Osteoblast (primary cell): ENCODE results near the gene RHEBL1. TPM values are rescaled to one million over a fixed set of nuclear protein-coding genes. Genes with fewer than 3 reads are reported as not detected.
"Not testable (repeated sequence)": the region's sequence is repeated elsewhere in the genome, so short reads cannot be mapped to it uniquely, and the experiment has no call there.

Experiments used
- DNase-seq: peaks from one replicate; pipeline ENCODE4 v3.0.0; 2011; ENCODE audit warnings: low spot score, mixed read lengths; ENCODE audit not compliant: insufficient read length; ENCODE audit errors: missing footprints
- H2AFZ ChIP-seq: 2 replicates; pipeline ENCODE4 v1.6.0; 2011; ENCODE audit warnings: mild to moderate bottlenecking, low read length
- H3K27ac ChIP-seq: 2 replicates; pipeline ENCODE4 v1.5.1; 2011; ENCODE audit warnings: mild to moderate bottlenecking, low read depth, low read length, moderate library complexity
- H3K27me3 ChIP-seq: 2 replicates; pipeline ENCODE4 v1.6.0; 2012; ENCODE audit warnings: mild to moderate bottlenecking, control low read depth, inconsistent platforms, low read length, moderate library complexity; ENCODE audit not compliant: insufficient read depth
- H3K36me3 ChIP-seq: 2 replicates; pipeline ENCODE4 v1.5.1; 2011; ENCODE audit warnings: mild to moderate bottlenecking, low read length, control low read depth, moderate library complexity; ENCODE audit not compliant: insufficient read depth
- H3K4me1 ChIP-seq: 2 replicates; pipeline ENCODE4 v1.5.1; 2011; ENCODE audit warnings: mild to moderate bottlenecking, low read length, control low read depth, moderate library complexity; ENCODE audit not compliant: insufficient read depth
- H3K4me2 ChIP-seq: 2 replicates; pipeline ENCODE4 v1.6.0; 2011; ENCODE audit warnings: mild to moderate bottlenecking, low read length; ENCODE audit not compliant: insufficient read depth
- H3K4me3 ChIP-seq: fragments of 200-600 bp; sonication (generic); 3 replicates; pipeline ENCODE4 v1.5.1; 2012; ENCODE audit warnings: mild to moderate bottlenecking, low read length, inconsistent platforms; ENCODE audit not compliant: insufficient read depth
- H3K79me2 ChIP-seq: 2 replicates; pipeline ENCODE4 v1.6.0; 2012; ENCODE audit warnings: mild to moderate bottlenecking, low read length, control low read depth, inconsistent platforms; ENCODE audit not compliant: insufficient read depth
- H3K9me3 ChIP-seq: 2 replicates; pipeline ENCODE4 v1.5.1; 2011; ENCODE audit warnings: low read depth, low read length, control low read depth
- H4K20me1 ChIP-seq: 2 replicates; pipeline ENCODE4 v1.6.0; 2012; ENCODE audit warnings: mild to moderate bottlenecking, low read length, control low read depth; ENCODE audit not compliant: insufficient read depth
- total RNA-seq: library from RNA; depleted of rRNA; stranded (reverse); fragments of >200 nt; gene quantifications from 2 replicates; pipeline ENCODE4 v1.2.3, GENCODE V29; 2012
- TF ChIP-seq, protein P1 (sequence below): IDR thresholded peaks from 2 replicates; pipeline ENCODE4 v1.5.1; 2011; ENCODE audit warnings: mild to moderate bottlenecking, low read depth, low read length, moderate library complexity; ENCODE audit errors: extremely low read depth

The RHEBL1 gene
- total RNA-seq, 1 donor = 0.72 TPM

DNA sequence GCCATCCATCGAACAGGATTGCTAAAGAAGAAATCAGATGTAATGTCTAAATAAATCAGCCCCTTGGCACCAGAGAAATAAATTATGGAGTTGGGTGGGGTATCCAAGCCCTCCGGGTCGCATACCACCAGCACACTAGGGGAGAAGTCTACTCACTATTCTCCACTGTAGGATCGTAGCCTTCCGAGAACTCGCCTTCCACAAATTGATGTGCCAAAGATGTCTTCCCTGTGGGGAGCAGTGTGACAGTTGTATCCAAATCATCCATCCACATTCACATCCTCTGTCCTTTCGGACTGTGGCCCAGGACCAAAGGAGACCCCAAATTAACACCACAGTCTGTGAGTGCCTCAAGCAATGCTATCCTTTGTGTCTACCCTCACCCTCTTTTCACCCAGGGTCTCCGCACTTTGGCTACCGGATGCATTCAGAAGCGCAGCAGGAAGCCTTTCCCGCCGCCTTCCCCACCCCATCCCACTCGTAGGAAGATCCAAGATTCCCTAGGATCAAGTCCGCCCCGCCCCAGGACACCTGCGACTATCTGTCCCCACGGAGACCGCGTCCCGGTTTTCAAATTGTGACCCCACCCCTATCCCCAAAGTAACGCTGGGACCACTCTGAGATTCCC, 786 bp downstream of the RHEBL1 start:
- Histone ChIP-seq H3K4me3 (peak overlapping the region; percentile 100), H3K27ac (peak overlapping the region; percentile 60), H3K4me2 (peak overlapping the region; percentile 96), H3K27me3 (no peaks in the 10 kb centered on the region), H4K20me1 (no peaks in the 10 kb centered on the region), H3K79me2 (no peaks in the 10 kb centered on the region), H3K4me1 (peaks cover 11% of the 10 kb centered on the region), H3K36me3 (no peaks in the 10 kb centered on the region), H3K9me3 (no peaks in the 10 kb centered on the region), H2AFZ (peak overlapping the region; percentile 100)
- TF ChIP-seq, protein P1, sequence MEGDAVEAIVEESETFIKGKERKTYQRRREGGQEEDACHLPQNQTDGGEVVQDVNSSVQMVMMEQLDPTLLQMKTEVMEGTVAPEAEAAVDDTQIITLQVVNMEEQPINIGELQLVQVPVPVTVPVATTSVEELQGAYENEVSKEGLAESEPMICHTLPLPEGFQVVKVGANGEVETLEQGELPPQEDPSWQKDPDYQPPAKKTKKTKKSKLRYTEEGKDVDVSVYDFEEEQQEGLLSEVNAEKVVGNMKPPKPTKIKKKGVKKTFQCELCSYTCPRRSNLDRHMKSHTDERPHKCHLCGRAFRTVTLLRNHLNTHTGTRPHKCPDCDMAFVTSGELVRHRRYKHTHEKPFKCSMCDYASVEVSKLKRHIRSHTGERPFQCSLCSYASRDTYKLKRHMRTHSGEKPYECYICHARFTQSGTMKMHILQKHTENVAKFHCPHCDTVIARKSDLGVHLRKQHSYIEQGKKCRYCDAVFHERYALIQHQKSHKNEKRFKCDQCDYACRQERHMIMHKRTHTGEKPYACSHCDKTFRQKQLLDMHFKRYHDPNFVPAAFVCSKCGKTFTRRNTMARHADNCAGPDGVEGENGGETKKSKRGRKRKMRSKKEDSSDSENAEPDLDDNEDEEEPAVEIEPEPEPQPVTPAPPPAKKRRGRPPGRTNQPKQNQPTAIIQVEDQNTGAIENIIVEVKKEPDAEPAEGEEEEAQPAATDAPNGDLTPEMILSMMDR = no peak
- DNase-seq = peak; percentile 69

DNA sequence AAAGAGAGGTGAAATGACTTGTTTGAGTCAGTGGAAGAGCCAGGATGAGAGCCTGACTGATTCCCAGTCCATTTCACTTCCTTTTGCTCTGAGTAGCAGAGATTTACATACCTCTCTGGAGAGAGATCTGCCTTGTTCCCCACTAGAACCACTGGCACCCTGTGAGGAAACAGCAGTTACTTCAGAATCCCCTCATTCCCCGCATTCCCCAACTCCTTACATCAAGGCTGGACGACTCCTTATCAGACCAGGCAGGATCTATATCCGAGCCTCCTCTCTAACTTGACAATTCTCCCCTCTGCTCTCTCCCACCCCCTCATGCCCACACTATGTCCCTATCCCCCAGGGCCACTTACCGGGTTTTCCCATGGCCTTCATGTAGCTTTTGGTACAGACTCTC, 3.7 kb downstream of the RHEBL1 start:
- peaks cover 2% of the 10 kb centered on the region for H3K79me2 ChIP-seq
- no peak overlapping the region for H2AFZ ChIP-seq
- H3K27me3 ChIP-seq = no peaks in the 10 kb centered on the region

DNA sequence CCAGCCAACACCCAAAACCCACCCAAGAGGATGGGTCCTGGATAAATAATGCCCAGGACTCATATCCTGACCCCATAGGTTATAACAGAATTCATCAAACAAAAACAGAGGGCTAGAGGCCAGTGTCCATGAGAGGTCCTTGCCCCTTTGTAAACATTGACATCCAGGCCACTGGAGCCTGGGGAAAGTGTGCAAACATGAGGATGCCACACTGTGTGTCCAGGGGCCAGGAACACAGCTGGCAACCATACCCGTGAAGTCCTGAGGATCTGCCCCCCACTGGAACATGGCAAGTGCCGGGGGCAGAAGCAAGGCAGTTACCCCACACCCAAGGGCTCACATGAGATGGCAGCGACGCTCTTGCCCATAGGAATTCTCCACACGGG, 5.0 kb downstream of the RHEBL1 start:
- H4K20me1 ChIP-seq = no peaks in the 10 kb centered on the region
- no peaks in the 10 kb centered on the region for H3K9me3 ChIP-seq
- H3K79me2 ChIP-seq = peaks cover 15% of the 10 kb centered on the region
- DNase-seq = no peak
- TF ChIP-seq, protein P1 = no peak
- H3K4me2 ChIP-seq = no peak overlapping the region
- no peak overlapping the region for H3K27ac ChIP-seq
- no peak overlapping the region for H3K4me3 ChIP-seq
- H2AFZ ChIP-seq = no peak overlapping the region
- no peaks in the 10 kb centered on the region for H3K27me3 ChIP-seq
- H3K4me1 ChIP-seq = peaks cover 14% of the 10 kb centered on the region
- no peaks in the 10 kb centered on the region for H3K36me3 ChIP-seq

More for the DNA sequence above, 3.7 kb downstream of the RHEBL1 start:
- Histone ChIP-seq H3K9me3 (no peaks in the 10 kb centered on the region), H3K36me3 (no peaks in the 10 kb centered on the region), H3K4me2 (no peak overlapping the region), H4K20me1 (no peaks in the 10 kb centered on the region), H3K27ac (no peak overlapping the region), H3K4me1 (peaks cover 17% of the 10 kb centered on the region), H3K4me3 (no peak overlapping the region)
- no peak for DNase-seq
- TF ChIP-seq, protein P1 = no peak

DNA sequence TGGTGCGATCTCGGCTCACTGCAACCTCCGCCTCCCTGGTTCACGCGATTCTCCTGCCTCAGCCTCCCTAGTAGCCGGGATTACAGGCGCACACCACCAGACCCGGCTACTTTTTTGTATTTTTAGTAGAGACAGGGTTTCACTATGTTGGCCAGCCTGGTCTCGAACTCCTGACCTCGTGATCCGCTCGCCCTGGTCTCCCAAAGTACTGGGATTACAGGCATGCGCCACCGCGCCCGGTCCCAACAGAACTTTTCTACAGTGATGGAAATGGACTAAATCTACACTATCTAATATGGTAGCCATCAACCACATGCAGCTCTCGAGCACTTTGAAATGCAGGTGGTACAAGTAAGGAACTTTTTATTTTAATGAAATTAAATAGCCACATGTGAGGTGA, 7.9 kb downstream of the RHEBL1 start:
- H3K4me2 ChIP-seq, H3K27me3 ChIP-seq, H3K36me3 ChIP-seq, H3K27ac ChIP-seq, H2AFZ ChIP-seq, H3K9me3 ChIP-seq, H3K4me3 ChIP-seq, DNase-seq: not testable (repeated sequence)
- Histone ChIP-seq H3K79me2 (peaks cover 43% of the 10 kb centered on the region), H4K20me1 (peaks cover 25% of the 10 kb centered on the region), H3K4me1 (peaks cover 30% of the 10 kb centered on the region)
